ENCODE data around the gene GSK3B.
"Not testable (repeated sequence)": the region's sequence is repeated elsewhere in the genome, so short reads cannot be mapped to it uniquely, and the experiment has no call there.

The GSK3B gene

DNA sequence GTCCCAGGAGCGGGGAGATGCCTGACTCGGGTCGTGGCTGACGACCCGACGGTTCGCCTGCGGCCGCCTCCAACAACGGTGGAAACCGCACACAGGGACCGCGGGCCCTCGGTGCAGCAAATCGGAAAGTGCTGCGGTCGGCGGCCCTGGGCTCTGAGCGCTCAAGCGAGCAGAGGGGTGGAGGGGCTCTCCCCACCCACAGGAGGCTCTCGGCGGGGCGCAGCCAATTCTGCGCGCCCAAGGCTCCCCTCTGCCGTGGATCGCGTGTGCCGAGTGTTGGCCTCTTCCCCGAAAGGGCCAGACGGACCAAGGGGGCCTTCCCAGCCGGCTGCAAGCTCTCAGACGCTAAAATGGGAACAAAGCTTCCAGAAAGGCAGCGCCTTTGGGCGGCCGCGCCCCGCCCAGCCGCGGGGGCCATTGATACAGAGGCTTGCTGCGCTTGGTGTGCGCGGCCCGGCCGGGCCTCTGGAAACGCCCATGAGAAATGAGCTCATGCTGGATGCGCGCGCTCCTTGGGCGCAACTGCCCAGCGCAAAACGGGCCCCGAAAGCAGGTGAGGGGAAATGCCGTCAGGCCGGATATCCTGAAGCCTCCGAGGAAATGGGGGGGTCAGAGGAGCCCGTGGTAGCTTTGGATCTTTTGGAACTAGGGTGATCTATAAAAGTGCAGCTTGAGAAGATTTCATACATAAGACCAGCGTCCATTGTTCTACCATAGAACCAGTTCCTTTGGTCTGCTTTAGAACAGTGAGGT, 1.2 kb upstream of the GSK3B start:
- DNase-seq = peak; percentile 80

DNA sequence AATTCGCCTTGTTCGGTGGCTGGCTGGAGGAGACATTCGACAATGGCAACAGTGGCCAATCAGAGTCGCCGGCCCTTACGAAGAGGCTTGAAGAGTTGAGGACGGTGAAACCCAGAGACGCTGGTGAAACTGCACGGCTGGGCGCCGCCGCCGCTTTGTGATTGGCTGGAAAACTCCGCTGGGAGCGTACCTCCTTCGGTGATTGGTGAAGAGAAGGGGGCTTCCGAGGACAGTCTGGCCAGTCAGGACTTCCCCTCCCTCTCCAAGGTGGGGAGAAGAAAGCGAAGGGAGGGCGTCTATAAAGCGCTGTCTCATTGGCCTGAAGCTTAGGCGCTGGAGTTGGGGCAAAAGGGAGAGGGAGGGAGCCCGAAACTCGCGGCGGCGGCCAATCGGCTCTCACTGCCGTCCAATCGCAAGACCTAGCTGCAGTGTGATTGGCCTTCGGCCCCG, 554 bp upstream of the GSK3B start:
- DNase-seq = no peak

DNA sequence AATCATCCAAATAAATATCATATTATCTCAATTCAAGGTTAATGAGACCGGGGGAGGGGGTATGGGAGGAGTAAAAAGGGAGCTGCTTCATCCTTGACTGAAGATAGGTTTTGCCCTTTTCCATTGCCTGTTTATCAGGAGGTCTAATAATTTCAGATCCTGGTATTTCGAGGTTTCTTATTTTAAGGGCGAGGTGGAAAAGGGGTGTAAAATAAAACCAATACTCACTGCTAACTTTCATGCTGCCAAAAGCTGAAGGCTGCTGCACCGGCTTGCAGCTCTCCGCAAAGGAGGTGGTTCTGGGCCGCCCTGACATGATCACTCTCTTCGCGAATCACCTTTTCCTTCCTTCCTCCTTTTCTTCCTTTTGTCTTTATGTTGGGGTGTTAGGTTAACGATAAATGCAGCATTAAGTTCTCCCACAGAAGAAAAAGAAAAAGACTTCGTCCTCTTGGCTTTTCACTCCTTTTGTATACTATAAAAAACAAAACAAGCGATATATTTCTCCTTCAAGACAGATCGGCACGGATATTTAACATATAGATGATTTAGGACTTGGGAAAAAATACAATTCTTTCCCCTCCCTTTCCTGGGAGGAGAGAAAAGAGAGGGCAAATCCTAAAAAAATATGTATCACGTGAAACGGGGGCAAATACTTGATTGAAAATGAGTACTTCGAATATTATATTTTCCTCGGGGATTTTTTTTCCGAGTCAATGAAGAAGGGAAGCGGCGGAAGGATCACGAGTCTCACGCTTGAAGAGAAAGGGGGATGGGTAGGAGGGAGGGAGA, 932 bp downstream of the GSK3B start:
- DNase-seq = no peak

DNA sequence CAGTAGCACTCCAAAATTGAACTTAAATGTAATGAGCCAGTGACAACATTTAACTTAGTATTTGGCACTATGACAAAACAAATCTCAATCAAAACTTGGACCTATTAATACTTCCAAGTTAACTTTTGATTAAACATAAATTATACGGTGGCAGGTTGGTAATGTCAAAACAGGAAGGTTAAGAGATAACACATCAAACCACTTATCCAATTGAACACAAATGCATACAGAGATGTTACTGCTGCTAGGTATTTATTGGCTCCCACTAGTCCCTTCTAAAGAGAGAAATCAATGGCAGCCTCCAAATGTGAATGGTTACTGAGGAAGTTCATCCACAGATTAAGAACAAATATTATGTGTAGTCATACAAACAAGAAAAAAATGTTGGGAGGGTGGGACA, 1.8 kb downstream of the GSK3B start:
- no peak for DNase-seq

DNA sequence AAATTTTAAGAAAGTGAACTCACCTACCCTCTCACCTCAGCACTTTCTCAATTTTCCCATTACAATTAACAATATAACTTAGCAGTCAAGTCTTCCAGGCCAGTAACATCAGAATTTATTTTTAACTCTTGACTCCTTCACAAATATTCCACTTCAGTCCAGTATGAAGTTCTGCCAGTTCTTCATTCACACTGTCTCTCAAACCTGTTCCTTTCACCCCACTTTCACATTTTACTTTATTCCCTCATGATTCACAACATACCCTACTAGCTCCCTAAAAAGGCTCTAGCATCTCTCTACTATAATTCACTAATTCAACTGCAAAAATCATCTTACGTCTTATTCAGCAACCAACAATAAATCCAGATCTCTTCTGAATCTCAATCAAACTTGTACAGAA, 3.8 kb downstream of the GSK3B start:
- DNase-seq = no peak

DNA sequence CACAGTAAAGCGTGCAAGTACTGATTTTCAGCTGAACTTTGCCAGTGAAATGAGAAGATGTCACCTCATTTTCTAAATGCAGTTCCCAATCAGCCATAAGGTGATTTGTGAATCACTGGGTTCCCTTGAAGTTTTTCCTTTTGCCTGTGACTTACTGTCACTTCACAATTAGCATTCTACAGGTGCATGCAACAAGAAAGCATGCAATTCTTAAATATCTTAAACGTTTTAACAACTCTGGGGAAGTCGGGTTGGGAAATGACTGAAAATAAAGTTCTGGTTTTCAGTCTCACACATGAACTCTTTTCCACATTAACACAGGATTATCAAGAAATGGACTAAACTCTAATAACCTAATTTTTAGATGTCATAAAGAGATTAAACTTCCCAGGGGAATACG, 5.2 kb downstream of the GSK3B start:
- no peak for DNase-seq

DNA sequence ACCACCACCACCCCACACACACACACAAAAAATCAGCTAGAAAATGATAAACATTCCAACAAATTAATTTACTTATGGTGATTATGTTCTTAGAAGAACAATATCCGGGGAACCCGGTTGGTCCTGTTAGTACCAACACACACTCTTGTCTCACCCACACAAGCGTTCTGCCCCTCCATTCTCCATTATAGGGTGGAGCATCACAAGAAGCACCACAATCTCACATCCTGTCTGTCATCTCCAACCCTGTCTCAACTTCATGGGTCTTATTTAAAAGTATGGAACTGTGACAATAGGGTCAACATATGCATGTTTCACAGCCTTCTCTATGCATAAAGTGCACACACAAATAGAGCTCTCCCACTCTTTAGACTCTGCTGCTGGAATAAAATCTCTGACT, 5.6 kb downstream of the GSK3B start:
- DNase-seq = no peak

DNA sequence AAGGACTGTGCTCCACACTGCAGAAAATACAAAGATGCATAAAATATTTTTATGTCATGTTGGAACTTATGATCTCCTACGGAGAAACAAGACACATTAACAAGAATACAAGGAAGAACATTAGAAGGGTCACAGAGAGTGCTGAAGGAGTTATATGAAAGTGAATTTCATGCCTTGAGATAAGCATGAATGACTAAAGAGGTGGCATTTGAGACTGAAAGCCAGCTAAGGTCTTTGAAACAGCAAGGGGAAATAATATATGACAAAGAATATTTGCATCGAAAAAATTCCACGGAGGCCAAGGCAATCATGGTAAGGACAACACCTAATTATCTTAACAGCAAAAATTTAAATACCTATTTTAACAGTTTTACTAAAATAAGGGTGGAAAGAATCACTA, 12.5 kb downstream of the GSK3B start:
- no peak for DNase-seq

DNA sequence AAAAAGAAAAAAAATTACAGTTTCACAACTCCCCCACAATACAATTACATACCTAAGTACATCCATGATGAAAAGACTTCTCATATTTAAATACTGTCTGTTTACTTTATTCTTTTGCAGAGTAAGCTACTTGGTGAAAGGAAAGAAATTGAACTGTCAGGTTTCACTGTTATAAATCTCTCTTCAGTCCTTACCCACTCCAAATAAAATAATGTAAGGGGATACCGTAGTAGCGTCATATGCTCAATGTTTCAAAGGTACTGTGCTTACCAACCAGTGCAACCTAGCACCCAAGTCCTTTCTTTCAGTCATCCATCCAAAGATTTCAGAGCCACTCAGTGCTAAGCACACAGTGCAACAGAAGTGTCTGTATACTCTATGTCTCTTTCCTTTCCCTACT, 13.4 kb downstream of the GSK3B start:
- no peak for DNase-seq

DNA sequence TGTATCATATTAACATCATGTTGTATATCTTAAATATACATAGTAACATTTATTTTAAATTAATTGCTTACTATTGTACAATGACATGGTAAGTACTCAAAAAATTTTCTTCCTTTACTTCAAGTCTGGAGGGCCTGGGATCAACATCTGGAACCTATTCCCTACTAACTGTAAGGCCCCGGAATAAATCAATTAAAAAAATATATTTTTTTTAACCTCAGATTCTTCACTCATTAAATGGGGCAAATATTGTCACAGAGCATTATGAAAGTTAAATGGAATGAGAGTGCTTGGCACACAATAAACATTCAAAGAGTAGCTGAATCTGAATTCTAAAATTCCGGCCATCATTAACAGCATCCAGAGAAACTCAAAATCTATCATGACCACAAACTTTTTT, 16.5 kb downstream of the GSK3B start:
- DNase-seq = no peak

DNA sequence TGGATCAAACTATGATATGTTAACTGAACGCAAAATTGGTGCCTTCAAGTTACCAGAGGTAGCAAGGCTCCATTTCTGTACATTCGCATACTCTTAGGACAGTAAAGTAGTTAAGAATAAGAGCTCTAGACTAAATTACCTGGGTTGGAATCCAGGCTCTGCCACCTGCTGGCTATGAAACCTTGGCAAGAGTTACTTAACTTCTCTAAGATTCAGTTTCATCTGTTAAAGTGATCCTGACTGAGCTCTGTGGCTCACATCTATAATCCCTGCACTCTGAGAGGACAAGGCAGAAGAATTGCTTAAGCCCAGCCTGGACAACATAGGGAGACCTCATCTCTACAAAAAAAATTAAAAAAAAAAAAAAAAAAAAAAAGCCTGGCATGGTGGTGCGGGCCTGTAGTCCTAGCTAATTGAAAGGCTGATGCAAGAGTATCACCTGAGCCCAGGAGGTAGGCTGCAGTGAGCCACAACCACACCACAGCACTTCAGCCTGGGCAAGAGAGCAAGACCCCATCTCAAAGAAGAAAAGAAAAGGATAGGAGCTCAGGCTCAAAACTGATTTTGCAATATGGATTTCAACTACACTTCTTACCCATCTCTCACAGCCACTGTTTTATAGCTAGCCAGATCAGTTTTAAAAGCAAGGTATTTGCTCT, 21.3 kb downstream of the GSK3B start:
- DNase-seq = no peak

DNA sequence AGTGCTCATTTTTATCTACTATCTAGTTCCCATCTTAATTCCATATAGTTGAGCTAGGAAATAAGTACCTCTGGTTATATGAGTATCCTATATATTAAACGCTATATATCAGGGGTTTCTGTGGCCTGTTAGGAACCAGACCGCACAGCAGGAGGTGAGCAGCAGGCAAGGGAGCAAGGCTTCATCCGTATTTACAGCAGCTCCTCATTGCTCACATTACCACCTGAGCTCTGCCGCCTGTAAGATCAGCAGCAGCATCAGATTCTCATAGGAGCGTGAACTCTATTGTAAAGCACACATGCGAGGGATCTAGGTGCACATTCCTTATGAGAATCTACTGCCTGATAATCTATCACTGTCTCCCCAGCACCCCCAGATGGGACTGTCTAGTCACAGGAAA, 23.0 kb downstream of the GSK3B start:
- no peak for DNase-seq

DNA sequence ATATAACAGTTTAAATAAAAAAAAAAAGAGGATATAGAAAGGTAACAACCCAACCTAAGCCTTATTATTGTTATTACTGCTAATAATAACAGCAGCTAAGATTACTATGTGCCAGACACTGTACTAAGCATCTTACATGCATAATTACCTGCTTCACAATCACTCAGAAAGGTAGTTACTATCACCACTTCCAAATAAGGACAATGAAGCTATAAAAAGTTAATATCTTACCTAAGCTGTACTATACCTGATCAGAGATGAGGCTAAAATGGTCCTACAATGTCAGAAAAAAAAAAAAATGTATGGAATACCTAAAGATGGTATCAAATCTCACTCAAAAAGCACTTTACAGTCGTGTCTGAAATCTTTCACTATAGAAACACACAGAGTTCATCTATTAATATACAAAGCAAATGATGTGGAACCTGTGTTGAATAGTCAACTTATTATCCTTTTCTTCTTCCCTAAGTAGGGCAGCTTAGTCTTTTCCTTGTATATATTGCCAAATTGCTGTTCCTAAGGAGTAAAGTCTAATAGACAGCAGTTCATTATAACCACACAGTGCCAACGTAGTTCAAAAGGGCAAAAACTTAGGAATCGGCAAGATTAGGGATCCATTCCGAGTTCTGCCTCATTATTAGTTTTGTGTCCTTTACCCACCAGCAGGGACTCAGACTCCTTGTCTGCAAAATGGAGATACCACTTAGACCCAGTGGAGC, 23.8 kb downstream of the GSK3B start:
- no peak for DNase-seq

DNA sequence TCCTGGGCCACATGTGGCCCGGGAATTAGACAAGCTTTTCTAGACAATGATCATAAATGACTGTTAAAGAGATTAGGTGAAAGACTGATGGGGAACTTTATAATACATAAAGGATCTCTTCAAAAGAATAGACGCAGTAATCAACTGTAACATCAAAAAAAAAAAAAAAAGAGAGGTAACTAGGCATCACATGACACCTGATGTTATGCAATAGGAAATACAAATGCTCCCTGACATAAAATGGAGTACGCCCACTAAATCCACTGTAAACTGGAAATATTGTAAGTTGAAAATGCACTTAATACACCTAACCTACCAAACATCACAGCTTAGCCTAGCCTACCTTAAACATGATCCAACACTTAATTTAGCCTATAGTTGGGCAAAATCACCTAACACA, 27.2 kb downstream of the GSK3B start:
- DNase-seq = no peak

DNA sequence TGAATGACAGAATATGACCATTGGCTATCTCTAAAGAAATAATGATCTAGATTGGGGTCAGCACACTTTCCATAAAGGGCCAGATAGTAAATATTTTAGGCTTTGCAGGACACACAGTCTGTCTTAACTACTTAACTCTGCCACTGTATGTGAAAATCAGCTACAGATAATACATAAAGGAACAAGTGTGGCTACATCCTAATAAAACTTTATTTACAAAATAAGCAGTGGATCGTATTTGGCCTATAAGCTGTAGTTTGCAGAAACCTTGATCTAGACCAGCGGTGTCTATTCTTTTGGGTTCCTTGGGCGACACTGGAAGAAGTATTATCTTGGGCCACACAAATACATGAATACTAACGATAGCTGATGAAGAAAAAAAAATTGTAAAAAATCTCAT, 27.6 kb downstream of the GSK3B start:
- no peak for DNase-seq

DNA sequence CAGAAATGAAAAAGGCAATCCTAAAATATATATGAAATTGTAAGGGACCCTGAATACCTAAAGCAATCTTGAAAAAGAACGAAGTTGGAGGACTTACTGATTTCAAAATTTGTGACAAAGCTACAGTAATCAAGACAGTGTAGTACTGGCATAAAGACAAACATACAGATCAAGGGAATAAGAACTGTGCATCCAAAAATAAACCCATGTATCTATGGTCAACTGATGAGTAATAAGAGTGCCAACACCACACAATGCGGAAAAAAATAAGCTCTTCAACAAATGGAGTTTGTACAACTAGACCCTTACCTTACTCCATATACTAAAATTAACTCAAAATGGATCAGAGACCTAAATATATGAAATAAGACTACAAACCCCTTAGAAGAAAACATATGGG, 29.6 kb downstream of the GSK3B start:
- DNase-seq = no peak

DNA sequence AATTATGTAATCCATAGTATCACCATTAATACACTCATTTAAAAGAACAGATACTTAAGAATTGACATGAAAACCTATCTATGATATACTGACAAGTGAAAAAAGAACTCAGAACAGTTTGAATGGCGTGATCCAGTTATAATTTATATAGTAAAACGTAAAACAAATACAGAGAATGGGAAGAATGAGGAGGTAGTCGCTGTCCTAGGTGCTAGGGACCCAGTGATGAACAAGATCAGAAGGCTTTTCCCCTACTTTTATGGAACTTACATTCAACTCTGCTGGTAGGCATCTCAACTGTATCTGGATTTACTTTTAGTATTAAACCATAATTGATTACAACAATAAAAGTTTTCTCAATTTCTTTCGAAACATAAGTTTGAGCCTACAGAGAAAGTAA, 31.8 kb downstream of the GSK3B start:
- DNase-seq = no peak

DNA sequence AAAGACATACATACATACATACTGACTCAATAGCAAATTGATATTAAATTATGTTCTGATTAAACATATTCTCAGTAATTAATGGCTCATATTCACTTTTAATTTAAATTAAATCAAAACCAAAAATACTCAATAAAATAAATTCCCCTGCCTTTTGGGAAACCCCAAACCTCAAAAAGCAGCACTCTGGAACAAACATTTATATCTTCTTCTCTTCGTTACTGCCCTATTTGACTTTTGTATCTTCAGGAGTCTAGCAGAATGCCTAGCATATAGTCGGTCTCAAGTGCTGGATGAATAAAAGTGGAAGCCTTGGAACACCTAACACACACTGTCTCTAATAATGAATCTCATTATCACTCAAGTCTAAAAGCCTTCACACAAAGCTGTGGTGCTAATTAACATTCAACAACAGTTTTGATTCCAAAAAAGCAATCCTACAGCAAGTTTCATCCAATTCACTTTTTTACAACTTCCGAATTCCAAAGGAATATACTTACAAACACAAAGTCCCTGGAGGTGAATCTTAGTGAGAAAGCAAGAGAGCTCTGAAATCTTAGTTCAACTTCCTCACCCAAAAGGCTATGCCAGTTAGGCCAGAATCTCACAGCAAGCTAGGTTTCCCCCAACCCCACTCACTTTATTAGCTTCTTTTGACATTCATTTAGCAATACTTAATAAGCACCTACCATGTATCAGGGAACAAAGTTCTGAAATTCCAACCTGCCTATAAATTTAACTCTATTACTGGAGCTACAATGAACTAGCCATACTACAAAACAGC, 35.0 kb downstream of the GSK3B start:
- no peak for DNase-seq

DNA sequence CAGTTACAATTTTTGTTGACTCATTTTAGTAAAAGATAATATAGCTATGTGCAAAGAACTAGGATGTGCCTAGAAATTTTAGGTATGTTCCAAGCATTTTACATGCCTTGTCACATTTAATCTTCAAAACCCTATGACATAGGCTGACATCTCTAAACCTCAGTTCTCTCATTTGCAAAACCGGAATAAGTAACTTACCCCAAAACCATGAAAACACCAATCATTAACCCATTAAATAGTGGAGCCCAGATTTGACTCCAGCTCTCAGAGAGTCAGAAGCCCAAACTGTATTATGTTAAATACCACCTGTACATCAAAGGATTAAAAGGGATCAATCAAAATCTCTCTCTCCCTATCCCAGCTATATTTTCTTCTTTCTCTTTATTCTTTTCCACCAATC, 36.6 kb downstream of the GSK3B start:
- DNase-seq = no peak

DNA sequence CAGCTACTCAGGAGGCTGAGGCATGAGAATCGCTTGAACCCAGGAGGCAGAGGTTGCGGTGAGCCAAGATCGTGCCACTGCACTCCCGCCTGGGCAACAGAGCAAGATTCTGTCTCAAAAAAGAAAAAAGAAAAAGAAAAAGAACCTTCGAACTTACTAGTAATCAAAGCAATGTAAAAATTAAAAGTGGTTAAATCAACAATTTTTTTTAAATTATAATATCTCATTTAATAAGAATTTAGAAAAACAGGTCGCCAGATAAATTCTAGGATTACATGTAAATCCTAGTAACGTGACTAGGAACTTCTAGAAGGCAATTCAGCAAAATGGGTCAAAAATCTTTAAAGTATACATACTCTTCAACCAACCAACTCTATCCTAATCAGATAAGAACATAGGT, 37.2 kb downstream of the GSK3B start:
- DNase-seq = no peak

DNA sequence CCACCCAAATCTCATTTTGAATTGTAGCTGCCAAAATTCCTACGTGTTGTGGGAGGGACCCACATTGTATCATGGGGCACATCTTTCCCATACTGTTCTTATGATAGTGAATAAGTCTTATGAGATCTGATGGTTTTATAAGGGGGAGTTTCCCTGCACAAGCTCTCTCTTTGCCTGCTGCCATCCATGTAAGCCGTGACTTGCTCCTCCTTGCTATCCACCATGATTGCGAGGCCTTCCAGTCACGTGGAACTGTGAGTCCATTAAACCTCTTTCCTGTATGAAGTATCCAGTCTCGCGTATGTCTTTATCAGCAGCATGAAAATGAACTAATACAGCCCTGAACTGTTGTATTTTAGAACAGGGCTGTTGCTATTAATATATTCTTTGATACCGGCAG, 40.6 kb downstream of the GSK3B start:
- DNase-seq = not testable (repeated sequence)

DNA sequence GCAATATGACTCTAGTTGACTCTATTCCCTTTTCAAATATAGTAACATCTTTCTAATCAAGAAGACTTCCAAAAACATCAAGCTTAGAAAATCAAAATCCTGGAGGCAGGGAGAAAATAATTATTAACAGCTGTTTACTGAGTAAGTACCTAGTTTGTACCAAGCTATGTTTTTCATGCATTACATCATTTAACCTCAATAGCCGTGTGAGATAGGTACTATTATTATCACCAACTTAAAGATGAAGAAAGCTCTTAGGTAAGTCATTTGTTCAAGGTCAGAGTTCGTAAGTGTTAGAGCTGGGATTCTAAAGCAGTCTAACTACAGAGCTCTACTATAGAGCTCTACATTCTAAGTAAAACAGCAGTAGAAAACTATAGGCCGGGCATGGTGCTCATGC, 41.6 kb downstream of the GSK3B start:
- DNase-seq = no peak

DNA sequence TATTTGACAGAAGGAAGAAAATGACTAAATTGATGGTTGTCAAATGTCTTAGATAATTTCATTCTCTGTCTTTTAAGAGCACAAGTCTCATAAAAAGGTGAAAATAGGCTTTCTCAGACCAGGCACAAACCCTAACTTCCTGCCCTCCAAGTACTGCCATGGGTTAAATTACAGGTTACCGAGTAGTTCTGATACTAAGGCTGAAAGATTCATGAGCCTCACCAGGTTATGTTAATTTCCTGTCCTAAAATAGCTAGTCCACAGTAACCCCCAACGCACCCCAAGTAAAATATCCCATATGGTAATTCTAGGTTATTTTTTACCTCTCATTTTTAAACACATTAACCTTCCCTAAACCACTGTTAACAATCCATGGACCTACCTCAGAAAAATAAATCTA, 42.0 kb downstream of the GSK3B start:
- DNase-seq = no peak
